Right renal pelvis (tissue), 4 donors: ENCODE measurements around the gene SCRN1. TPM values are rescaled to one million over a fixed set of nuclear protein-coding genes. Genes with fewer than 3 reads are reported as not detected.

Source experiments
- DNase-seq, 4 donors: peaks; one replicate each; pipeline ENCODE4 v3.0.0-alpha.2; 2013; ENCODE audit warnings: low read depth in 4 of 4, low spot score in 3 of 4, missing footprints in 1 of 4
- polyA plus RNA-seq, 4 donors: library from polyadenylated mRNA; unstranded; fragments of 120-200 nt; gene quantifications; one replicate each; pipeline ENCODE4 v1.2.1, GENCODE V29; 2013; ENCODE audit not compliant: insufficient read length in 4 of 4

SCRN1 gene
- polyA plus RNA-seq, 4 donors: 60.7 to 71.0 (median 67.1) TPM

DNA sequence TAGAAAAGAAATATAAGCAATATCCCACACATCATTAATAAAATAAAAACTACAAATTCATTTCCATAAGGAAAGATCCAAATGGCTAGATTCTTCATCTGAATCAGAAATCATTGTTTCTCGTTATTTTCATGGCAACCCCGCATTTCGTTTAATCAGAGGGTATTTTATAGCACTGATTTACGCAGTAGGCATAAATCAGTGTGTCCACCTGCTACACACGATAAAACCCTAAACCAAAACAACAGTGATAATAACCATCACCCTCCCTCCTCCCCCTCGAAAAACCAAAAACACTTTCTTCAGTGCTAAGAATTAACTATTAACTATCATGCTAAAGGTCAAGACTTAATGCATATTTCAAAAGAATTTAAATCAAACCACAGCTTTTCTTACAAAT is 20.4 kb upstream of the SCRN1 start:
- no peak for DNase-seq

DNA sequence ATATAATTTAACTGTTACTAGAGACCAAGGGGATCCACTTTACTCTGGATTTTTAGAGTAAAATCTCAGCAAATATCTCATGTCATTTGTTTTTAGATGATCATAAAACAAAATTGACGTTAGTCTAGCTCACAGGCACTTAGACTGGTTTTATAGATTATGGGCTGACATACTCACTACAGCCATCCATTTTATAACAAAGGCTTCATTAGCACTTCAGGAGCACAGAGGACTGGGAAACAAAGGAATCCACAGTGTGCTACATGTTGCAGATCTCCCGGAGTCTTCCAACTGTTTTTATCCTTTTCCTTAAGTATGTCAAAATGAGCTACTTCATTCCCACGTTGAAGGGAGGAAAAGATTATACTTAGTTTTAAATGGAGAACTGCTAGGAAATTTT is 15.9 kb upstream of the SCRN1 start:
- no peak for DNase-seq

DNA sequence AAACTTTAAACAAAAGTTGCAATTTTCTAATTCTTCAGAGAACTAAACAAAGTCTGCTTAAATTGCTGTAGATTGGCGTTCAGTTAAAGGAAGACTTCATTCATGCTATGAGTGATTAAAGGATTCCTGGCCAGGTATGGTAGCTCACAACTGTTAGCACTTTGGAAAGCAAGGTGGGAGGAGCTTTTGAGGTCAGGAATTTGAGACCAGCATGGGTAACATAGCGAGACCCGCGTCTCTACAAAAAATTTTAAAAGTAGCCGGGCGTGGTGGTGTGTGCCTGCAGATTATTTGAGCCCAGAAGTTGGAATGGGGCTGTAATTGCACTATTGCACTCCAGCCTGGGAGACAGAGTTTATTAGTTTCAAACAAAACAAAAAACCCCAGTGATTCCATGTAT is 13.5 kb upstream of the SCRN1 start:
- no peak for DNase-seq

DNA sequence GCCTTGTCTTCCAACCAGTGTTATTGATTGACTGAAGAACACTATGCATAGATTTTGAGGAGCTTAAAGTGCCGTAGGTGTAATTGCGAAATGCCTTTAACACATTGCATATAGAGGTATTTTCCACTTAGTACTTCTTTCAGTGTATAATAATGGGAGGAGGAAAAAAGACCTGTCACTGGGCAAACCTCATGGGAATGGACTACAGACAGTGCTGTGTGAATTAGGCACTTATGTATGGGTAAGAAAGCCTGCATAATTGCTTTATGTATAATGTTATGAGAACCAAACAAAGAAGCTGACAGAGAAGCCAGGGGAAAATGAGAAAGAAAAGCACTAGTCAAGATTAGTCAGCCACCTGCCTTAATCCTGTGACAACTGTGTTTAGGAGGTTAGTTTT is 12.4 kb upstream of the SCRN1 start:
- DNase-seq: no peak

DNA sequence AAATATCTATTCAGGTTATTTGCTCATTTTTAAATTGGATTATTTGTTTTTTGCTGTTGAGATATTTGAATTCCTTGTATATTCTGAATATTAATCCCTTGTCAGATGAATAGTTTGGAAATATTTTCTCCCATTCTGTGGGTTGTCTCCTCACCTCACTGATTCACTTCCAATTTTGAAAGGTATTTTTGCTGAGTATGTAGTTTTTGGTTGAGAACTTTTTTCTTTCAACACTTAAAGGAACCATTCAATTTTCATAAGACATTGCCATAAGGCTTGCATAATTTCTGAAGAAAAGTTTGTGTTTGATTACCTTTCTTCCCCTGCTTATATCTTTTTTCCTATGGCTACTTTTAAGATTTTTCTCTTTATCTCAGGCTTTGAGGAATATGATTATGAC is 8.9 kb upstream of the SCRN1 start:
- no peak for DNase-seq

DNA sequence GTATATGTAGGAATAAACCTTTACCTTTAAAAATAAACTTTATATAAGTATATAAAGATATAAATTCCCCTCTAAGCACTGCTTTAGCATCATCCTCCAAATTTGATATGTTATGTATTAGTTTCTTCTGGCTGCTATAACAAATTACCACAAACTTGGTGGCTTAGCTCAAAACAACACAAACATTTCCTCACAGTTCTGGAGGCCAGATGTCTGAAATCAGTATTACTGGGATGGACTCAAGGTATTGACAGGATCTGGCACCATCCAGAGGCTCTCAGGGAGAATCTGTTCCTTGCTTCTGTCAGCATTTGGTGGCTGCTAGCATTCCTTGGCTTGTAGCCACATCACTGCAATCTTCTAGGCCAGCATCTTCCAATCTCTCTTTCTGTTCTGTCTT is 6.7 kb upstream of the SCRN1 start:
- DNase-seq: no peak

DNA sequence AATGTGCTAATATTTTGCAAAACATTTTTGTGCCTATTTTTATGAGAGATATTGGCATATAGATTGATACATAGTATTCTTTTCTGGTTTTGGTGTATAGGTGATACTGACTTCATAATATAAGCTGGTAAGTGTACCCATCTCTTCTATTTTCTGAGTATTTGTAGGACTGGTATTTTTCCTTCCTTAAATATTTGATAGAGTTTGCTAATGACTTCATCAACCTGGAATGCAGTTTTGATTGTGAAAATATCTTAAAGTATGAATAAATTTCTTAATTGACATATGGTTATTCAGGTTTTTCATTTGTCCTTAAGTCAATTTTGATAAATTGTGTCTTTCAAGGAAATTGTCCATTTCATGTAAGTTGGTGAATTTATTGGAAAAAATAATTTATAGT is 6.1 kb upstream of the SCRN1 start:
- no peak for DNase-seq

DNA sequence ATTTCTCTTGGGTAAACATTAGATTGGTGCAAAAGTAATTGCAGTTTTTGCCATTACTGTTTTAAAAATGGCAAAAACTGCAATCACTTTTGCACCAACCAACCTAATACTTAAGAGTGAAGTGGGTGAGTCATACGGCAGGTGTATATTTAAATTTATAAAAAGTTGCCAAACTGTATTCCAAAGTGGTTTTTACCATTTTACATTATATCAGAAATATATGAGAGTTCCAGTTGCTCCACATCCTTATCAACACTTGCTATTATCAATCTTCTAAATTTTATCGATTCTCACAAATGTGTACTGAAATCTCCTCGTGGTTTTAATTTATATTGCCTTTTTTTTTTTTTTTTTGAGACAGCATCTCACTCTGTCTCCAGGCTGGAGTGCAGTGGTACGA is 3.5 kb upstream of the SCRN1 start:
- no peak for DNase-seq

DNA sequence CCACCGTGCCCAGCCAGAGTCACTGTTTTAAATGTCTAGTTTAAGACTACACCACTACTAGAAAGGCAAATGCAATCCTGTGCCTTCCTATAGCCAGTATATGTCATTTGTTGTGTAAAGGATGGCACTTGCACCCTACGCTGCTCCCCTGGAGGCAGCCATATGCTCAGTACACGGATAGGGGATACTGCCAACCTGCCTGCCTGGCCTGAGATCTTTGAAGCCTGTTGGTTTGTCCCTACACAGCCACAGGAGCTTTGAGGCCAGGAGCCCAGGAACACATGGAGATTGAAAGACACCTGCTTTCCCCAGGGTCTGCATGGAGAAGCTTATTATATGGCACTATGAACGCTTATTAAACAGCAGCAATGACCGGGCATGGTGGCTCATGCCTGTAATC is 2.3 kb upstream of the SCRN1 start:
- no peak for DNase-seq

DNA sequence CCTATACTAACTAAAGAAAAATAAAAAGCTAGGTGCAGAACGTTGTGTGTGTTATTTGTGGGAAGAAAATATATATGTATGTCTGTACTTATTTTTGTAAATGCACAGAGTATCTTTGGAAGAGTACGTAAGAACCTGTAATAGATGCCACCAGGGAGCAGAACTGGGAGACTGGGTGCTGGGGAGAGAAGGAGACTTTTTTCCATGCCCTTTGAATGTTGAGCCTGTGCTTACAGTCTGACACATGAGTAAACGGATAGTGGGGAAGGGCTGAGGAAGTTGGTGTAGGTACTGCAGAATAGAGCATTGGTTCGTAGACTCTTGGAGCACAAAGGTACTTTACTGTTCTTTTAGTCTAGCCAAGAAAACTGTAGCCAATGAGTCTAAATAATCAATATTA is 1.3 kb upstream of the SCRN1 start:
- no peak for DNase-seq

DNA sequence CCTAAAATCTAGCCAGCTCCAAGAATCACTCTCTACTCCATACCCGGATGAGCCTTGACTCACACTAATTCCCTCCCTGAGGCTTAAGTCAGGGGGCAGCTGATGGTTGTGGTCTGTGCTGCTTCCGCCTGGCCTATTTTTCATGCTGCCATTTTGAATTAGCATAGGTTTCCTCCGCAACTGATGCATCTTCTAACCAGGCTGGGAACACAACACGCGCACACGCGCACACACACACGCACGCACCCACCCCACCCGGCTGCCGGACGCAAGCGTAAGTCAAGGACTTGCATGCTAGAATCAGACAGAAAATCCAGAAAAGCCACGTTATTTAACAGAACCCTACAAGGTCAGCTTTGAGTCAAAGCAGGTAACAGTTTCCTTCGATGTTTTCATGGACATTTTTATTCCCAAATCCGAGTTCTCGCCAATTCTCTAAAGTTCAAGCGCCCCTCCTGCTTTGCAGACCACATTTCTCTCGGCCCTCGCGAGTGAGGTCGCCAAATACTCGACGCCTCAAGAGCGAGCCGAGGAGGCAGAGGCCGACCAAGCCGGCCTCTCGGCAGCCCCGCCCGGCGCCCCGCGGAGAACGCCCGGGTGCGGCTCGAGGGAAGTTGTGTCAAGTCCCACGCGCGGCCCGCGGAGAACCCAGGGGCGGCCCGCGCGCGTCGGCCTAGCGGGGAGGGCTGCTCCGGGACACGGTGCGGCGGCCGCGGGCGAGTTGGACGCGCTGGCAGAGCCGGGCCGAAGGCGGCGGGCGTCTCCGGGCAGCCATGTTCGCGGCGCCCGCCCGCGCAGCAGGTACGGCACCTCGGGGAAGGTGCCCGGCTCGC is 961 bp downstream of the SCRN1 start:
- DNase-seq: peak in 2 of 4 donors; percentile 43 to 51

DNA sequence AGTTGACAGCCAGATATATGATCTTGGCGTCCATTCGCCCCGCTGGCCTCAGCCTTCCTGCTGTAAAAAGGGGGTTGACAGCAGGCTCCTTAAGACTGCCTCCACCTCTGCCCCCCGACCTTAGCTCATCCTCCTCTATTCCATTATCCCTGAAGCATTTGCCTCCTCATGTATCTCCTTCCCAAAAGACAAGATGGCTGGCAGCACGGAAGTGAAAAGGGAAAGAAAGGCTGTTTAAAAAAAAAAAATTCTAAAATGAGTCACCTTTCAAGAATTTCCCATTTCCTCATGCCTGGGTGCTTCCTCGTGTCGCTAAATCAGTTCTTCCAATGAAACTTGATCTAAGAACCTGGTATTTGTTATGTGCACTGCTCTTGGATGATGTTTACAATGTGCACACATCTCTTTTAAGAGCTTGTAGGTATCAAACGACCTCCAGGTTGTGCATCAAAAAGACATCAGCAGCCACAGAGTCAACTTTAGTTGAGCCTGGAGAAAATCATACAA is 1.7 kb downstream of the SCRN1 start:
- DNase-seq: peak in 3 of 4 donors; percentile 32 to 50 (median 36)

DNA sequence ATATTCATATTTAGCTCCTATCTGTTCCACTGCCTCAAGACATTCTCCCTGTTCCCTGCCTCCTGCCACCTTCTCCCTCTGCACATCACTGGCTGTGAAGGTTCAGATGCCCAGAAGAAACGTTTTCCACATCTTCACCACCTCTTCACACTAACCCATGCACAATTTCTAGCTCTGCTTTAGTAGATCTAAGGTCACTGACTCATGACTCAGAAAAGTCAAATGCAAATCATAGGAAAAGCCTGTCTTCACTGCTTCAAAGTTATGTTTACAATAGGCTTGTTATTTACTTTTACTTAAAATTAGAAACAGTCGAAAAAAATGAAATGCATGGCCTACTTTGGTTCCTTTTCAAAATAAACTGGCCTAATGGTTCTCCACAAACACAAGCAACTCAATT is 2.5 kb downstream of the SCRN1 start:
- no peak for DNase-seq

DNA sequence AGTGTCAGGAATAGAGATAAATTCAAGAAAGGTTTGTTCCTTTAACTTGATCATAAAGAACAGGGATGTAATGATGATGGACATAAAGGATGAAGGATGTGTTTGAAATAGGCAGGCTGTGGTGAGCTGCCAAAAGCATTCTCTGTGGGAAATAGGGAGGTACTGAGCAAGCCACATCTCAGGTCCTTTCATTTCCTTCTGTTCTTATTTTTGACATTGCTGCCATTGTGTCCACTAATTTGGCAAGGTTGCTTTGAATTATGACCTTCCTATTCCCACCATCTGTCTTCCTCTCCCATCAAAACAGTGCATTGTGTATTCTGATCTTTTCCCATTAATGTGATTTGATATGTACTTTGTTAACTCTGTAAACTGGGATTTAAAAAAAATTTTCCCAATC is 9.4 kb downstream of the SCRN1 start:
- no peak for DNase-seq

DNA sequence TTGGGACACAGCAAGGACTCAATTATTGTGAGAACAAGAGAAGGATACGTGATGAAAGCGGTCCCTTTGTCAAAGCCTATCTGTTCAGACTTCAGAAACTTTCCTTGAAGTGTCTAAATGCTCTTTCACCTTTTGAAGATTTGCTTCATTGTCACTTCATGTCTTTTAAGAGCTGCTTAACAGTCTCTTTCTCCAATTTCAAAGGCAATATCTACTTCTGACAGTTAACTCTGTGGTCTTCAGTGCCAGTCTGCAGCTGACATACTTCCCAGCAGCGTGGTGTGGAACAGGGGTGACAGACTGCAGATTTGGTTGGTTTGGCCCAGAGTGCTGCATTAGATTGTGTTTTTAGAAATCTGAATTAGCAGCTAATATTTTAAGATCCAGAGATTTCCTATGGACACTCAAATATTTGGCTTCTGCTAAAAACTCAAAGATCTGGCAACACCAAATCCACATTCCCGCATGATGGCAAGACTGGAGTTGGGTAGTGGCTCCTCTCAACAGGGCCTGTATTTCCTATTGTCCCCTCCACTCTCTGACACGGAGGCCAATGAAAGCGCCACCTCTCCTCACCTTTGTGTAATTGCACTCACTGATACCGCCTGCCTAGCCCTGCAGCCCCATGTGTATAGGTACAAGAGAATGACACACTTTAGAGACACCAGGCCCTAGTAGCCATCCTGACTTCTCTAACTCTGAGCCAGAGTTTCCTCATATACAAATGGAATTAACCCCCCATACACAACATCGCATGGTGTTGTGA is 11.5 kb downstream of the SCRN1 start:
- no peak for DNase-seq

DNA sequence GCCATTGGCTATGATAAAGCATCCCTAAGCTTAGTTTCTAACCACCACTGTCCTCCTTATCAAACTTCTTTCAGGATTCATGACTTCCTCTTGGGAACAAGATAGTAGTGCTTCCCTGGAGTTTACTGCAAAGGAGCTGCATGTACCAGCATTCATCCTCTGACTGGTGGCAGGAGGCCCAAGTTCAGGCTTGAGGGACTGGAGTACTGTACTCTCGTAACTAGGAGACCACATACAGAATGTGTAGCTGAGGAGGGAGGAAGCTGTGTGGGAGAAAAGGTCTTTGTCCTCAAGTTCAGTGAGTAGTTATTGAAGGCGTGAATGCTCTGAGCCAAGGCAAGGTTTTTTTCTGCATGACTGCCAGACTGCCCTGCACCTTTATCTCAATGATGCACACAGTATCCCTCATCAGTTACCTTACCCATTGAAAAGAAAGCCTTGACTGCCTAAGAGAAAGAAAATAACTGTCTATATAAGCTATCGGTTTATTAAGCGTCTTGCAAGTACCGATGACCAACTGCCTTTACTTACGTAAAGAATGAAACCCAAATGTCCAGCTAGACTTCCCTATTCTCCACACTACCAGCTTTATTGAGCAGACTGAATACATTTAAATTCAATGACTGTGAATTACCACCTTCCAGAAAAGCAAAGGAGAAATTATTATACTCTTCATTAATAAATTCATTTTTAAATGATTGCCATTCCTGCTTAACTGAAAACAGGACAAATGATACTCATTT is 12.8 kb downstream of the SCRN1 start:
- peak in 2 of 4 donors; percentile 13 to 51 for DNase-seq

DNA sequence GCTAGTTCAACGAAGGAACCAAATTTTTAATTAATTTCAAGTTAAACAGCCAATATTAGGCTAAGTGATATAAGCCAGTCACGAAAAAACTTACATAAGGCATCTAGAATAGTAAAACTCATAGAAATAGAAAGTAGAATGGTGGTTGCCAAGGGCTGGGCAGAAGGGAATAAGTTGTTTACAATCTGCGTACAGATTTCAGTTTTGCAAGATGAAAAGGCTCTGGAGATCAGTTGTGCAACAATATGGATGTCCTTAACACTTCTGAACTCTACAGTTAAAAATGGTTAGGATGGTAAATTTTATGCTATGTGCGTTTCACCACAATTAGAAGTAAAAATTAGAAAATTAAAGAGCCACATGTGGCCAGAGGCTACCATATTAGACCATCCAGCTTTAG is 13.3 kb downstream of the SCRN1 start:
- no peak for DNase-seq

DNA sequence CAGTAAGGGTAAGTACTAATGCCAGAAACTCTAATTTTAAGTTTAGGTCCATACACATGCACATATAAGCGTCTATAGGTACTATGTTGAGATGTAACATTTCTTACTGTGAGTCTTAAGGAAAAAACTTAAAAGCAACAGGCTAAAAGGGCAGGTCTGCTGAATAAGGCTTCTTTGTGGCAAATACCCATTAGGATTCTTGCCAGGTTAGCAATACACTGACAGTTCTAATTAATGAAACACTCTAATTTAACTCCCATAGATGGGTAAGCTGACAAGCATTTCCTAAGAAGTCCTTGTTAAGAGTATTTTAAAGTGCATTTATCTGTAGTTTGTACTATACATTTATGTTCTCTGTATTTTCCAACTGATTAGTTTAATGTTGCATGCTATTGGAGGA is 14.0 kb downstream of the SCRN1 start:
- DNase-seq: no peak

DNA sequence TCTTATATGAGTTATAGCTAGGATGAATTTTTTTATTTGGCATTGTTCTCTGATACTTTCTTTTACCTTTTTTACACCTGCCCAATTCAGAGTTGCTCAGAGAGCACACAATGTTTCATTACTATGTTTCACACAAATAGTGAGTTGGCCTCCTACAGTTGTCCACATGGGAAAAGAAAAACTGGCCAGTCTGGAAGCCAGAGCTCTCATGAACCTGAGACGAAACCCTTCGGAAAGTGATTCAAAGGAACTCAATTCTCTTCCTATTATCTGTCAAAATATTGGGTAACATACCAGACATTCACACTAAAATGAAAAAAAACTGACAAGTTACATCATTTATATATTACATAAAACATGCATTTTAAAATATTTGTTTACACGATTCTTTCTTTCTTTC is 15.3 kb downstream of the SCRN1 start:
- DNase-seq: no peak

DNA sequence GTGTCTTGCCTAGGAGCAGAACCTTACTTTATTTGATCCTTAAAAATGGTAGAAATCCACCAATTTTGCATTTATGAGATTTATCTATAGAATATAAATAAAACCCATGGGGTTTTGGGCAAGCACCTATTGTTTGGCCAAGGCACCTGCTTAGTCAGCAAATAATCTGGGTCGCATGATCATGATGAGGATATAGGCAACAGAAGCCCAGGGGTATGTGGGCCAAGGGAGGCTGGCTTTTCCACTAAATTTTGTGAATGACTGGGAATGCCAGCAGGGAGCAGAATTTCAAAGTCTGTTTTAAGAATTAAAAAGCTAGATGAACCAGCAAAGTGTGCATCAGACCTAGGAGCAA is 17.3 kb downstream of the SCRN1 start:
- DNase-seq: no peak

DNA sequence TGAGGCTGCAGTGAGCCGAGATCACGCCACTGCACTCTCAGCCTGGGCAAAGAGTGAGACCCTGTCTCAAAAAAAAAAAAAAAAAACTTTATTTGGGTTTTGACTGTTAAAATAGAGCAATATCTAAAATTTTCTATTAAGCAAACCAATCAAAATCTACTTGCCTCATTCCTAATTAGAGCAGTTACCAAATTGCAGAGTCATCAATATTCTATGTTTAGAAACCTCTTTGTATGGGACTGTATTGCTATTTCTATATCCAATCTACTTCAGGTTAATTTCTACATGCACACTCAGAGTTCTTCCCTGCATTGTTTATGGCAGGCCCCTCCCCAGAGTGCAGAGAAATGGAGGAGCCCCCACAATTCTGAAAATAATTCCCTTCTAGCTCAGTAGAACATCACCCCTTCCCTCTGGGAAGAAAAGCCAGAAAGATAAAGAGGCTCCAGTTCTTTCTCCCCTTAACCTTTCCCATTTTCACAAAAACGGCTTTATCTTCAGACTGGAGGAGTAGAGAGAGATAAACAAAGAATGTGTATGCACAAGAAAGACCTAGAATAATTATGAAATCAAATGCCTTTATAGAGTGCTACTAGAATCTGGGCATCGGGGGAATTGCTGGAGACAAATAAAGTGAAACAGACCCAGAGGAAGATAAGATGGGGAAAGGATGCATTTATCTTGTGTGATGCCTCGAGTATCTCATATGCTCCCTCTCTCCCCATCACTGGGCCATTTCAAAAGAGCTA is 17.9 kb downstream of the SCRN1 start:
- no peak for DNase-seq
